GM23248 (cell line): ENCODE data around the gene MBOAT1.

Experiments
- EZH2 ChIP-seq: fragments of 200-600 bp; sonication (generic); IDR thresholded peaks from 2 replicates; pipeline ENCODE4 v1.6.1; 2018; ENCODE audit warnings: antibody characterized with exemption, mild to moderate bottlenecking; ENCODE audit not compliant: insufficient read depth, poor library complexity, severe bottlenecking
- EZH2phosphoT487 ChIP-seq: fragments of 200-600 bp; sonication (generic); IDR thresholded peaks from 2 replicates; pipeline ENCODE4 v1.6.1; 2018; ENCODE audit warnings: antibody characterized with exemption, moderate library complexity, mild to moderate bottlenecking, low read depth; ENCODE audit not compliant: insufficient read depth

DNA sequence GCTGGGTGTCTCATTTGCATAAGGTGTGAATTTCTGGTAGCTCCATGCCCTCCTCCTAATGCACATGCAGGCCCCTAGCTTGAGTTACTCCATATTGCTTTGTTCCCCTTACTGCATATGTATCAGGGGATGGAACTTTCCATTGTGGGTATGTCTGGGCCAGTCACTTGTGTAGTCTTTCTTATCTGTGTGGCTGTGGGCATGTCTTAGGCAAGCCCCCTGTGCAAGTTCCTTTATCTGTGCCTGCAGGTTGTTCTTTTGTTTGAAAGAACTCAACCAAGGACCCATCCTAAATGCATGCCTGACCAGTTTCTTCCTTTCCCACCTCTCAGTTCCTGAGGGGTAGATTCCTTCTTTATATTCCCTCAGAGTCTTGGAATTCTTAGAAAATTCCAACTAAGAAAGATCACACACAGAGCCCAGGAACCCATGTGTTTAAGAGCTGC, 23.6 kb downstream of the MBOAT1 start:
- TF ChIP-seq EZH2phosphoT487 (no peak), EZH2 (no peak)
